HG02970 (cell line): Measurements from ENCODE around the gene TTC19.
"Not testable (repeated sequence)": the region's sequence is repeated elsewhere in the genome, so short reads cannot be mapped to it uniquely, and the experiment has no call there.

Experiments used
- ATAC-seq: cut with Tn5 transposase; IDR thresholded peaks from one replicate; pipeline ENCODE4 v1.9.1; 2021; ENCODE audit warnings: mild to moderate bottlenecking, moderate library complexity, moderate number of reproducible peaks; ENCODE audit not compliant: unreplicated experiment, low FRiP score

The TTC19 gene

DNA sequence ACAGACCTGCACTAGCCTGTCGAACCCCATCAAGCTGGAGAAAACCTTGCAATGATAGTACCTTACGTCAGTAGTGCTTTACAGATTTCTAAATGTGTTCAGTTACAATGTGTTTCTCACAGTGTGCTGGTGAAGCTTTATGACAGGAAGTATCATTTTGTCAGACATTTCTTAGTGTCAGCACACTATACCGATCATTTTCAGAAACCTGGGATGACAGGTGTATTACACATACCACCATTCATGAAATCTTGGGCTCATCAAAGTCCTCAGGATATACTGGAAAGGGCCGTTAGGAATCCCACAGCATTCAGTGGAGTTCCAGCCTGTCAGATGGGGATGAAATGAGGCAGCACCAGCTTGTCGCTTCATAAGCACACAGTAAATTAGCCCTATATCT lies 27.3 kb downstream of the TTC19 start:
- ATAC-seq: no peak

DNA sequence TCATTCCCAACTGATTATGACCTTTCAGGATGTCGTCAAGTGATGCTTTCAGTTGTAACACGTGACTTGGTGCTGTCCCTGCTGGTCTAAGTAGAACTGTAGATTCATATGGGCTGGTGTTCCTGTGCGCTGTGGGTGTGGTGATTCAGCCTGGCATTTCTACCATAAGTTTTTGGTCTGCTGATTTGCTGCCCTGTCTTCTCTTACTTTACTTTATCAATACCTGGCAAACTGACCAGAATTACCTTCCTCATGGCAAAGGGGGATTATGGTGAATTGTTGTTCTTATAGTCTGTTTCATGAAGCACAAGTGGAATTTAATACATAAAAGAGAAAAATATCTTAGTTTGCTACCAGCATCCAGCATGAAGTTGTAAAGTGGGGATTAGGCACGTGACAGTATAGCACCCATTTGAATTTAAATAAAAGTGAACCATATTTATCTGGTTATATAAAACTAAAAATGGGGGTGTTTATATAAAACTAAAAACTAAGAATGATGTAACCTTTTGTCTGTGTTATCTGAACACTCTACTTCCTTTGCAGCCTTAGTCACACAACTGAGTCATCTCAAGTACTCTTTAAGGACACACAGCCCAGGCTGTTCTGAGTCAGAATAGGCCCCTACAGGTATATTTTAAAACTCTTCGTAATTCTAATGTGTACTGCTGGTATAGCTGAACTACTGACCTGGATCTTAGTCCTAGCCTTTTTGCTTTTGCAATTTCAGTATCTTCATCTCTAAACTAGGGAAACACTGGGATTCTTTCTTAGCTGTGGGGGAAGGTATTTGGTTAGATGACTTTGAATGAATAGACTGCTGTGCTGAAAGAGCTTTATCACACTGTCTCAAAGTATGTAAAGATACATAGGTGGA lies 28.3 kb downstream of the TTC19 start:
- no peak for ATAC-seq

DNA sequence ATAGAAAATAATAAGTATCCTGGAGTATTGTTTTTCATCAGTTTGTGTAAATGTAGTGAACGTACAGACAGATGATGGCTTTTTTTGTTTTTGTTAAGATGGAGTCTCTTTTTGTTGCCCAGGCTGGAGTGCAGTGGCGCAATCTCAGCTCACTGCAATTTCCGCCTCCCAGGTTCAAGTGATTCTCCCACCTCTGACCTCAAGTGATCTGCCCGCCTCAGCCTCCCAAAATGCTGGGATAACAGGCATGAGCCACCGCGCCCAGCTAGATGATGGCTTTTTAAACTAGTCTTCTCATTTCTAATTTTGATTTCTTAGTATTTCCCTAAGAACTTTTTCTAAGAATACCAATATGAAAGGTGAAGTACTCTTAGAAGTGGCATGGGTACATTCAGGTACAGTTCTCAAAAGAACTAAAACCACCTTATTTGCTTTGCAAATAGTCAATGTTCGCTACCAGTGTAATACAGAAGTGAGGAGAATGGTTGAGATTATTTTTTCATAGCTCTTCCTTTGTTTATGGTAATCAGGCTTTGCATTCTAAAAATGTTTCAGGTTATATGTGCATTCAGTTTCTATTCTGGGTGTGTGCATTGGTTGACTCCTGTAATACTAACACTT lies 34.2 kb downstream of the TTC19 start:
- no peak for ATAC-seq

DNA sequence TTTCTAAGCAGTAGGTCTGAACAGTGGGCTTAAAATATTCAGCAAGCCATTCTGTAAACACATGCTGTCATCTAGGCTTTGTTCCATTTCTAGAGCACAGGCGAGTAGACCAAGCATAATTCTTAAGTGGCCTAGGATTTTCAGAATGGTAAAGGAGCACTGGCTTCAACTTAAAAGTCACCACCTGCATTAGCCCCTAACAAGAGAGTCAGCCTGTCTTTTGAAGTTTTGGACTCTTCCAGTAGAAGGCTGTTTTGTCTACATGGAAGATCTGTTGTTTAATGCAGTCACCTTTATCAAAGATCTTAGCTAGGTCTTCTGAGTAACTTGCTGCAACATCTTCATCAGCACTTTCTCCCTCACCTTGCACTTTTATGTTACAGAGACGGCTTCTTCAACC lies 36.6 kb downstream of the TTC19 start:
- ATAC-seq: no peak

DNA sequence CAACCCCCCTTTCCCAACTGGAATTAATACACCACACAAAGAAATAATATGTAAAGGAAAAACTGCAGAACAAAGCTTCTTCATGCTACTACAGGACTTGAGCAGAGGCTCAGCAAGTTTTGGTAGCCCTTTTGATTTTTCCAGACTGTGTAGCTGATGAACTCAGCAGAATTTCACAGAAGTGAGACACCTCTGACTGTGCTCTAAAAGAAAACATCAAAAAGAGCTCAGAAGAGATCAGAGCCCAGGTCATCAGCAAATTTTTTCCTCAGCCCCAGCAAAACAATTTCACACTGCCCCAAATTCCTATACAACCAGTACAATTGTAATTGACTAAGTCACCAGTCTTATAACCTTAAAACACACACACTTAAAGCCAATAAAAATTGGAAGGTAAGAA lies 38.0 kb downstream of the TTC19 start:
- ATAC-seq: no peak

DNA sequence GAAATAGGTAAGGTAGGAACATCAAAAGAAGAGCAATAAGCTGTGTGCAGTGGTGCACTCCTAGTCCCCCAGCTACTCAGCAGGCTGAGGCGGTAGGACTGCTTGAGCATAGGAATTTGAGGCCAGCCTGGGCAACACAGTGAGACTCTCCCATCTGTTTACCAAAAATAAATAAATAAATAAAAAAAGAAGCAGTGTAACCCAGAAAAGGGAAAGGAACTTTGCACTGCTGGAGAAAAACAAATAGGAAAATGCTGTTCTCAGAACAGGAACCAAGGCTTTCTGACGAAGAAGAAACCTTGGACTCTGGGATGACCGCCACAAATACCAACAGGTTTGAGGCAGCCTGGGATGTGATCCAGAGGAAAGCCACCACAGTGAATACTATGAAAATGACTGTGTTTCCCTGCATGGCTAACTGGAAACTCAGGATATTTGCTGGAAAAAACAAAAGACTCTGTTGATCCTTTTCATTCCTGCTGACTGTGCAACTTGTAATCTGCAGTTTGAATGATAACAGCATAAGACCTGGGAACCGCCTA lies 41.2 kb downstream of the TTC19 start:
- ATAC-seq: no peak

DNA sequence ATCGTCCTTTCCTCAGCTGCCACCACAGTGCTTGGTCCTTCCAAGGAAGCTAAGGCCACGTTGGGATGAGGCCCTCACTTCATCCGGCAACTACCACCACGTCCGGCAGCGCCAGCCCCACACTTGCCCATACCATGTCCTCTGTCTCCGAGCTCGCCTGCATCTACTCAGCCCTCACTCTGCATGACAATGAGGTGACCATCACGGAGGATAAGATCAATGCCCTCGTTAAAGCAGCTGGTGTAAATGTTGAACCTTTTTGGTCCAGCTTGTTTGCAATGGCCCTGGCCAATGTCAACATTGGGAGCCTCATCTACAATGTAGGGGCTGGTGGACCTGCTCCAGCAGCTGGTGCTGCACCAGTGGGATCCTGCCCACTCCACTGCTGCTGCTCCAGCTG lies 44.9 kb downstream of the TTC19 start:
- no peak for ATAC-seq

DNA sequence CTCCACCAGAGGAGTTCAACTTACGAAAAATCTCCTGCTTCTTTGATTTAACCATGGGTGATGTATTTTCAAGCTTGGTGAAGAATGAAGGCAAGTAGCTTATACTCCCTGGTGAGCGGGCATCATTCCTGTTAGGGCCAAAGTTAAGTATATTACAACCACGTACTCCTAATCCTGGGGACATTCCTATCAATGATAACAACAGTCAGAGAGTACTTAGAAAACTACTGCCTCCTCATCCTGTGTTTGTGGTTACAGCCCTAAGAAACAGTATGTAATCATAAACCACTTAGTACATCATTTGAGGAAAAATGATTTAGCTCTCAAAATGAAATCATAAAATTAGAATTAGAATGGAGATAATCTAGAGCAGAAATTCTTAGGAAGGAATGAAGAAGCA lies 47.3 kb downstream of the TTC19 start:
- no peak for ATAC-seq

DNA sequence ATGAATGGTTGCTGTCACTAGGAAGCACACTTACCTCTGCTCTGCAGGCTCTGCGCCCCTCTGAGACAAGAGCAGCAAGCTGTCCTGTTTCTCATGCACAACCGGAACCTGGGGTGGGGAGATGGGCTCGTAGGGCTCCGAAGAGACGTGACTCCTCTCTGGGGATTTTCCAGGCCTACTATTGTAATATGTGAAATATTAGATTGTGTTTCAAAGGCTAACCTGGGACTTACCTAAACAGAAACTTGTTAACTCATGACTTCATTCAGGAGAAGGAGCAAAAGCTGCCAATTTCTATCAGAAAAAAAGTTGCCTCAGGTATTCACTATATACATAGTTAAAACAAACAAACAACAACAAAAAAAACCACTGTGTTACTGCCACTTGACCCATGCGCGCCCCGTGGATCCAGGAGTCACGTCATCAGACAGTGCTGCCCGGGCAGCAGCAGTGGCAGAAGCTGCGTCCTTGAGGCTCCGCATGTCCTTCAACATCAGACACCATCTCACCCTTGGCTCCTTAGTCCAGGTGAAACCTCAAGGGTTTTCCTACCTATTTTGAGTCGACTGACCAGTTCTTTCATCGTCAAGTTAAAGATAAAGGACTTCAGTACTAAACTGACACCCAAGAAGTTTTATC lies 49.3 kb downstream of the TTC19 start:
- ATAC-seq: no peak

DNA sequence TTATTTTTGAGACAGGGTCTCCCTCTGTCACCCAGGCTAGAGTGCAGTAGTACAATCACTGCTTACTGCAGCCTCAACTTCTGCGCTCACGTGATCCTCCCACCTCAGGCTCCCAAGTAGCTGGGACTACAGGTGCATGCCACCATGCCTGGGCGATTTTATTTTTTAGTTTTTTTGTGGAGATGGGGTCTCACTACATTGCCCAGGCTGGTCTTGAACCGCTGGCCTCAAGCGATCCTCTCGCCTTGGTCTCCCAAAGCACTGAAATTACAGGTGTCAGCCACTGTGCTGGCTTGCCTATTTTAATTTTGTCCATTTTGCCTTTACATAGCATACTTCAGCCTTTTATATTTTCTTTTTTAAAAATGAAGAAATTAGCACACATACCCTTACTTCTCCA lies 51.2 kb downstream of the TTC19 start:
- no peak for ATAC-seq

DNA sequence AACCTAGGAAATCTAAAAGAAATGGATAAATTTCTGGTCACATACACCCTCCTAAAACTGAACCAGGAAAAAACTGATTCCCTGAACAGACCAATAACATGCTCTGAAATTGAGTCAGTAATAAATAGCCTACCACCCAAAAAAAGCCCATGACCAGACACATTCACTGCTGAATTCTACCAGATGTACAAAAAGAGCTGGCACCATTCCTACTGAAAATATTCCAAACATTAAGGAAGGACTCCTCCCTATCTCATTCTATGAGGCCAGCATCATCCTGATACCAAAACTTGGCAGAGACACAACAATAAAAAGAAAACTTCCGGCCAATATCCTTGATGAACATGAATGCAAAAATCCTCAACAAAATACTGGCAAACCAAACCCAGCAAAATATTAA lies 52.9 kb downstream of the TTC19 start:
- no peak for ATAC-seq

DNA sequence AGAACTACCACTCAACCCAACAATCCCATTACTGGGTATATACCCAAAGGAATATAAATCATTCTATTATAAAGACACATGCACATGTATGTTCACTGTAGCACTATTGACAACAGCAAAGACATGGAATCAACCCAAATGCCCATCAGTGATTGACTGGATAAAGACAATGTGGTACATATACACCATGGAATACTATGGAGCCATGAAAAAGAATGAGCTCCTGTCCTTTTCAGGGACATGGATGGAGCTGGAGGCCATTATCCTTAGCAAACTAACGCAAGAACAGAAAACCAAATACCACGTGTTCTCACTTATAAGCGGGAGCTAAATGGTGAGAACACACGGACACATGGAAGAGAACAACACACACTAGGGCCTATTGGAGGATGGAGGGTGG lies 55.5 kb downstream of the TTC19 start:
- ATAC-seq: not testable (repeated sequence)

DNA sequence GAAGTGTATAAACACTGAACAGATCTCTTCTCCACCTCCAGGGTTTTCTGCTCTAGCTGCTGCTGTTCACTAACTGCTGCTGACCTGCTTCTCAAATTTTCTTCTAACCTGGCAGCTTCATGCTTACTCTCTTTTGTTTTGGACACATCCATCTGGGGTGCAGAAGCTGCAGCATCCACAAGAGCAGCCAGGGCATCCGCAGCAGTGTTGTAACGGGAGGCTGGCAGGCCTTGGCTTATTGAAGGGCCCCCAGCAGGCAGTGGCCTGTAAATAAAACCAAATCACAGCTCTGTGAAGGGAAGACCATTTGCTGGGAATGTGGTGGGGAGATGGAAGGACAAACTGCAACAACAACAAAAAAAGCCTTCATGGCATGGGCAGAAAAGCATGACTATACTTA lies 62.0 kb downstream of the TTC19 start:
- no peak for ATAC-seq

DNA sequence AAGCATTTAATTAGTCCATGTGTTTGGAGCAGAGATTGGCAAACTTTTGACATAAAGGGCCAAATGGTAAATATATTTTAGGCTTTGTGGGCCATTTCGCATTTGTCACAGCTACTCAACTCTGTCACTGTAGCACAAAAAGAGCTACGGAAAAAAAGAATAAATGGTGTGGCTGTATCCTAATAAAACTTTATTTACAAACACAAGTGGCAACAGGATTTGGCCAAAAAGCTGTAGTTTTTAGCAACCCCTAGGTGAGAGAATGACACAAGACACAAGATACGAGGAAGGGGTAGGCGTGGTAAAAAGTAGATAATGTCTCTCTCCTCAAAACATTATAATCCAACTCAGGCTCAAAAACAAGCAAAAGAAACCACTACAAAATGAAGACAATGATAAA lies 66.5 kb downstream of the TTC19 start:
- no peak for ATAC-seq

DNA sequence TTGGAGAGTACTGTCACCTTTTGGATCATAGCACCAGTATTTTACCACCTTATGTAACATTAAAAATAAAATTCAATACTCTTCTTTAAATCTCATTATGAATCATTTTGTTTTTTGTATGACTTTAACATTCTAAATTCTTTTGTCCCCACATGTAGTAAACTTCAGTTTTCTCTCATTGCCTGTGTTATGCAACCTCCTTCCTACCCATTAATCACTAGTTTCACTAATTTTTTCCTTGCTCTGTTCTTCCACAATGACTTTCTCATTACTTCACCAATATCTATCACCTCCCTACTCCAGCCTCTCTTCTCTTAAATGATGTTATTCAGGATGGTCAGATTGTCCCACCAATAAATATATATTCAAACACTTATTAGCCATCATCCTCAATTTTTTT lies 68.7 kb downstream of the TTC19 start:
- no peak for ATAC-seq

DNA sequence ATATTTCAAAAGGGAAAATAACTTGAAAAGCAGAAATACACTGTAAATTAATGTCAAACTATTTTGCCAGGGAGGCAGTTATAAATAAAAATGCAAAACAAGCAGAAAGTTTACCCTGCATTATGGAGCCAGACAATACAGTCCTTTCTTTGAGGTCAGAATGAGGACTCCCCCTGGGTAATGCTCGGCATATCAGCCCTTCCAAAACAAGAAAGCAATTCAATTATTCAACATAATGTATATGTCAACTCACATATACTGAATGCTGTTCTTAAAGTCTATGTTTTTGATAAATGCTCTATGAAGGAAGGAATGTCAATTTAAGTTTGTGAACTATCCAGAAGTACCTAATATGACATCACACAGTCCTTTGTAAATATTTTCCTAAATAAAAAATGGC lies 72.4 kb downstream of the TTC19 start:
- no peak for ATAC-seq

DNA sequence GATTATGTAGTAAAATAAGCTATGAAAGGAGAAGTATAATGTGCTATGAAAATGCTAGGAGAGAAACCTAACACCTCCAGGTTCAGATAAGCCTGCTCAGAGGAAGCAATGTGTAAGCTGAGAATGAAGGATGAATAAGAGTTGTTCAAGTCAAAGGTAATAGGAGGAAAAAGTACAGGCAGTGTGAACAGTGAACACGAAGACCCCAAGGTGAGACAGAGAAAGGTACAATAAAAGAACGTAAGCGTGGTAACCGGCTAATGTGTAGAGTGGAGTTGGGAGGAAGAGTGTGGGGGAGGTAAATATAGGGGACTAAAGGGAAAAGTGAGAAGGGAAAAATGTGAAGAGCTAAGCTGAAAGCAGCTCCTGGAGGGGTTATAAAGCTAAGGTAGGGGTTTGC lies 74.2 kb downstream of the TTC19 start:
- no peak for ATAC-seq

DNA sequence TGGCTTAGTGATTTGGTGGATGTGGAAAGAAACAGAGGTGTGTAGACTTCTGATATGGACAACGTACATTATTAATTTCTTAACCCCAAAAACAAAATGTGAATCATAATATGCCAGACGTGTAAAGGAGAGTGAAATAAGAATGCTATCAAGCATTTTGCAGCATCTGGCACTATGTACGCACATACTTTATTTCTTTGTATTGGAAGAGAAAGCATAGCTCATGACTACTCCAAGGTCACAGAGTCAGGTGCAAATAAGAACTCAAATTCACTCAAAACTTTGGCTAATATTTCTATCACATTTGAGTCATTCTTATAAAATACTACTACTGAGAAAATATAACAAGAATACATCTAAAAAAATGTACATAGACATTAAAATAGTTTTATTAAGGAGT lies 74.8 kb downstream of the TTC19 start:
- no peak for ATAC-seq

DNA sequence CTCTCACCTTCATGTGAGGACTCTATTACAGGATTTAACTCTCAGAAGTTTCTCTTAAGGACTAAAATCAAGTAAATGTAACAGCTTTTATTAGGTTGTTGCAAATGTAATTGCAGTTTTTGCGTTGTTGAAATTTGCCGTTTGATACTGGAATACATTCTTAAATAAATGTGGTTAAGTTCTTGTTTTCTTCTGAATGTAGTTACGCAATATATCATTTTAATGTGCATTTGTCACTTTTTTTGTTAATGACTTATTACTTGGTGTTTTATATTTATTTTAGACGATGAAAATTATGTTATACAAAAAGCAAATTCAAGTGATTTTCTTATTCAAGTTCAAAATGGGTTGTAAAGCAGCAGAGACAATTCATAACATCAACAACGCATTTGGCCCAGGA lies 76.3 kb downstream of the TTC19 start:
- ATAC-seq: no peak
